ENCODE measurements around the gene KRTAP10-2.

DNA sequence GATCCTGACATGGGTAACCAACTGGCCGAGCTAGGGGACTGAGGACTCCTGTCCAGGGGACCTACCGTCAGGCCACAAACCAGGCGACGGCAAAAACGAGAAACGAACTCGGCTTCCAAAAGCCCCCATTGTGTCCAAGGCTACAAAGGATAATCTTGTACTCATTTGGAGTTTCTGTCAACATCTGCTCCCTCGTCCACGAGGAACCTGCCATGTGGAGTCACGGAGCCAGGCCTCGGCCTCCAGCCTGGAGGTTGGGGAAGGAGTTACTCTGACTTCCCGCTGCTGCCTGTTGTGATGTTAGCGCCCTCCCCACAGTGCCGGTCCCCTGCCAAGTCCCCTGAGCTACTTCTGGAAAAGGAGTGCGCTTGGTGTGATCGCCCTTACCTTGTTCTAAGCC lies 18.6 kb downstream of the KRTAP10-2 start:
- TF ChIP-seq TAF1 (IDR thresholded peaks at IDR 0.05; ENCODE audit: borderline replicate concordance, low read depth, low read length) (no peak), POLR2A (IDR thresholded peaks at IDR 0.05; ENCODE audit: low read depth, low read length) (no peak)
